ENCODE data around the gene B3GLCT. TPM values are rescaled to one million over a fixed set of nuclear protein-coding genes. Genes with fewer than 3 reads are reported as not detected.

Gene B3GLCT
- total RNA-seq, 2 experiments from 2014 or later = 4.2 to 4.9 TPM

GRCh38 chr13:31365630-31366029 lies 165.9 kb downstream of the B3GLCT start:
- H3K27me3 Mint-ChIP-seq = no peaks in the 10 kb centered on the region
- CTCF ChIA-PET = no interaction called here
- no peak for DNase-seq
- H3K9me3 Mint-ChIP-seq (ENCODE audit: low read depth) = no peaks in the 10 kb centered on the region
- no peaks in the 10 kb centered on the region for H3K4me1 Mint-ChIP-seq
- no peak for ATAC-seq
- H3K27ac Mint-ChIP-seq = no peak overlapping the region
- H3K36me3 Mint-ChIP-seq = no peaks in the 10 kb centered on the region
- no peak overlapping the region for H3K4me3 Mint-ChIP-seq

GRCh38 chr13:31367410-31367809 lies 167.6 kb downstream of the B3GLCT start:
- no peaks in the 10 kb centered on the region for H3K36me3 Mint-ChIP-seq
- CTCF ChIA-PET = no interaction called here
- no peak overlapping the region for H3K27ac Mint-ChIP-seq
- no peaks in the 10 kb centered on the region for H3K9me3 Mint-ChIP-seq (ENCODE audit: low read depth)
- DNase-seq (no peak), ATAC-seq (no peak)
- no peak overlapping the region for H3K4me3 Mint-ChIP-seq
- no peaks in the 10 kb centered on the region for H3K27me3 Mint-ChIP-seq
- no peaks in the 10 kb centered on the region for H3K4me1 Mint-ChIP-seq

GRCh38 chr13:31369213-31369612 lies 169.4 kb downstream of the B3GLCT start:
- H3K27ac Mint-ChIP-seq = no peak overlapping the region
- CTCF ChIA-PET = no interaction called here
- no peak for ATAC-seq
- no peaks in the 10 kb centered on the region for H3K27me3 Mint-ChIP-seq
- DNase-seq = no peak
- no peak overlapping the region for H3K4me3 Mint-ChIP-seq
- no peaks in the 10 kb centered on the region for H3K9me3 Mint-ChIP-seq (ENCODE audit: low read depth)
- no peaks in the 10 kb centered on the region for H3K36me3 Mint-ChIP-seq
- H3K4me1 Mint-ChIP-seq = no peaks in the 10 kb centered on the region

GRCh38 chr13:31372454-31372853 lies 172.7 kb downstream of the B3GLCT start:
- CTCF ChIA-PET = no interaction called here
- no peak for DNase-seq
- Mint-ChIP-seq H3K27me3 (no peaks in the 10 kb centered on the region), H3K4me1 (no peaks in the 10 kb centered on the region), H3K9me3 (ENCODE audit: low read depth) (no peaks in the 10 kb centered on the region), H3K36me3 (no peaks in the 10 kb centered on the region), H3K27ac (no peak overlapping the region), H3K4me3 (no peak overlapping the region)
- ATAC-seq = no peak

DNA sequence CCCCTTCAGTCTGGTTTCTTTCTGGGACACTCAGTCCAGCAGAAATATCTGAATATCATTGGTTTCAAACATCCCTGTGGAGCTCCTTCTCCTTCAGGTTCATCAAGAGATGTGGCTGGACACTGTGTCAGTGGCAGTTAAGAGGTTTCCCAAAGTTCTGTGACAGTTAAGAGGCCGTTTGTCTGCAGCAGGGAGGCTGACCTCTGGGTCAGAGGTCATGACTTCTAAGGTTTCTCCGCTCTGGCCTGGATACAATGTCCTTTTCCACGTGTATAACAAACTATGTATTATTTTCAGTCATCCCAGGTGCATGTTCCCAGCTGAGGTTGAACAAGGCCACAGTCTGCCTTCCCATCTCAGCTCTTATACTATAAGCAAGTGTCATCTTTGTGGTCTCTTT lies 174.9 kb downstream of the B3GLCT start:
- CTCF ChIA-PET = no interaction called here
- no peak overlapping the region for H3K4me3 Mint-ChIP-seq
- H3K36me3 Mint-ChIP-seq = no peaks in the 10 kb centered on the region
- no peaks in the 10 kb centered on the region for H3K9me3 Mint-ChIP-seq (ENCODE audit: low read depth)
- no peaks in the 10 kb centered on the region for H3K4me1 Mint-ChIP-seq
- ATAC-seq = no peak
- no peak overlapping the region for H3K27ac Mint-ChIP-seq
- DNase-seq = no peak
- no peaks in the 10 kb centered on the region for H3K27me3 Mint-ChIP-seq

DNA sequence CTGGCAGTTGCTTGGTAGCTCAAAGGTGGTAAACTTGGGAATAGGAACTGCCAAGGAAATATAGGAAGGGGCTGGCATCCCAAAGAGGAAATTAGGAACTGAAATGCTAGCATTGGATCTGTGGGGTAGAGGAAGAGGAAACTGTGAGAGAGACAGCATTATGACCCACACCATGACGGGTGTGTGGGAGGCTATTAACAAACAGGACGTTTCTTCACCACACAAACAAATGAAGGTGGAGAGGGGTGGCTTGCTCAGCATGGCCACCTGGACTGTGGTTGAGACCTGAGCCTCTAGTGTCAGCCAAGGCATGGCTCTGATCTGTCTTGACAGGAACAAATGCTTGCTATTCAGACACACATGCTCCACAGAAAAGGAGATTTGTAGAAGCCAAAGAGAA lies 178.2 kb downstream of the B3GLCT start:
- Mint-ChIP-seq H3K4me1 (no peaks in the 10 kb centered on the region), H3K27ac (no peak overlapping the region), H3K36me3 (no peaks in the 10 kb centered on the region), H3K4me3 (no peak overlapping the region), H3K9me3 (ENCODE audit: low read depth) (peaks cover 3% of the 10 kb centered on the region), H3K27me3 (no peaks in the 10 kb centered on the region)
- no peak for ATAC-seq
- CTCF ChIA-PET = no interaction called here
- no peak for DNase-seq

DNA sequence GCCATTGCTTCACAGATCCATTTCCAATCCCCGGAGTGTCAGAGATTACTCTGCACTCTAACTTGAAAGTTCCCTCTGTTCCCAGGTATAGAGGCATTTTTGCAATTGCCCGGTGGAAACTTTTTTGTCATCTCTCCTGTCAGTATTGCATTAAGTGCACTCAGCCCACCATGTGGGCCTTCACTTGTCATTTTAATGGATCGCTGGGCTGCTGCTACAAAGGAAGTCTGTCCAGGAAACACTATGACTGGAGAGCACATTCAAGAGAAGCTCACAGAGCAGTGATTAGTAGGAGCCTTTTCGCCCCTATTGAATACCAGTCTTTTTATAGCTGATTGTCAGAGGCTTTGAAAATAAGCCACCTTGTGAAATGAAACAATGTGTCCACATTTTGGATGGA lies 180.9 kb downstream of the B3GLCT start:
- peaks cover 4% of the 10 kb centered on the region for H3K9me3 Mint-ChIP-seq (ENCODE audit: low read depth)
- H3K4me1 Mint-ChIP-seq = no peaks in the 10 kb centered on the region
- no peaks in the 10 kb centered on the region for H3K36me3 Mint-ChIP-seq
- ATAC-seq (no peak), DNase-seq (no peak)
- H3K27me3 Mint-ChIP-seq = no peaks in the 10 kb centered on the region
- CTCF ChIA-PET = no interaction called here
- no peak overlapping the region for H3K27ac Mint-ChIP-seq
- H3K4me3 Mint-ChIP-seq = no peak overlapping the region

Other genes starting within 250 kb of the B3GLCT start
- gene HSPH1, start 38.1 kb upstream of the B3GLCT start, total RNA-seq = 100 to 1,000 TPM; 141 to 202 TPM

Data from activated CD8-positive, alpha-beta memory T cell treated with anti-CD3 and anti-CD28 coated beads, Interleukin-2, amount 10 ng/mL, durations not matched to agents 7 days and 5 days (primary cell).